Right lobe of liver (tissue), 4 donors: ENCODE measurements around the gene BTC.

ENCODE experiments used
- POLR2A ChIP-seq: fragments of 450-650 bp; IDR thresholded peaks from one replicate; pipeline ENCODE4 v1.6.1; 2017; ENCODE audit warnings: antibody characterized with exemption, mild to moderate bottlenecking
- TF ChIP-seq, protein P1 (sequence below), 4 donors: fragments of 200-600 bp in 3 of 4; fragments of 450-650 bp in 1 of 4; IDR thresholded peaks; one replicate each; pipeline versions ENCODE4 v1.5.1 to v1.8.0; 2016 to 2022; ENCODE audit warnings: antibody characterized with exemption in 4 of 4, mild to moderate bottlenecking in 2 of 4
- donor health status: DM: no; HTN: no; CAD: no.
- donor health status: DM: no; HTN: no; CAD: no.
- donor health status: DM: no; HTN: yes; CAD: no.

DNA sequence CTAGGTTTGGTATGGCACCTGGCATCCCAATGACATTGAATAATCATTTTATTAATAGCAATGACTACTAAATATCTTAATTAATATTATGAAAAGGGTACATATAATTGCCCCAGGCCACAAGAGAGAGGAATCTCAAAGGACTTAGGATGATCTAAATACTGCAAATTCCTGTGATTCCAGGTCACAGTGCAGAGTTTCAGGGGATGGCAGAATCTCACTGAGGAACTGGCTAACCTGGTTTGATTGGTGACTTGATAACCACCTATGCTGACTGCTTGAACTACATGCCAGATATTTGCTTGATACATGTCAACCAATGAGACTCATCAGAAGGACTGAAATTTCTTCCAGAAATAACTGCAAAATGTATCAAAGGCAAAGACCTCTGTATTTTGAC is 37.2 kb downstream of the BTC start:
- TF ChIP-seq, protein P1, sequence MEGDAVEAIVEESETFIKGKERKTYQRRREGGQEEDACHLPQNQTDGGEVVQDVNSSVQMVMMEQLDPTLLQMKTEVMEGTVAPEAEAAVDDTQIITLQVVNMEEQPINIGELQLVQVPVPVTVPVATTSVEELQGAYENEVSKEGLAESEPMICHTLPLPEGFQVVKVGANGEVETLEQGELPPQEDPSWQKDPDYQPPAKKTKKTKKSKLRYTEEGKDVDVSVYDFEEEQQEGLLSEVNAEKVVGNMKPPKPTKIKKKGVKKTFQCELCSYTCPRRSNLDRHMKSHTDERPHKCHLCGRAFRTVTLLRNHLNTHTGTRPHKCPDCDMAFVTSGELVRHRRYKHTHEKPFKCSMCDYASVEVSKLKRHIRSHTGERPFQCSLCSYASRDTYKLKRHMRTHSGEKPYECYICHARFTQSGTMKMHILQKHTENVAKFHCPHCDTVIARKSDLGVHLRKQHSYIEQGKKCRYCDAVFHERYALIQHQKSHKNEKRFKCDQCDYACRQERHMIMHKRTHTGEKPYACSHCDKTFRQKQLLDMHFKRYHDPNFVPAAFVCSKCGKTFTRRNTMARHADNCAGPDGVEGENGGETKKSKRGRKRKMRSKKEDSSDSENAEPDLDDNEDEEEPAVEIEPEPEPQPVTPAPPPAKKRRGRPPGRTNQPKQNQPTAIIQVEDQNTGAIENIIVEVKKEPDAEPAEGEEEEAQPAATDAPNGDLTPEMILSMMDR (IDR thresholded peaks at IDR 0.05), result no peak
- TF ChIP-seq POLR2A, result no peak
